GM12878 (cell line): ENCODE results near the gene RASL10A. TPM values are rescaled to one million over a fixed set of nuclear protein-coding genes. Genes with fewer than 3 reads are reported as not detected.

Source experiments
- ATF2 ChIP-seq: IDR thresholded peaks from 2 replicates; pipeline ENCODE4 v1.6.1; 2012; ENCODE audit warnings: low read length, inconsistent platforms
- BMI1 ChIP-seq: fragments of 450-650 bp; IDR thresholded peaks from 2 replicates; pipeline ENCODE4 v1.6.1; 2016; ENCODE audit warnings: mild to moderate bottlenecking, moderate library complexity, borderline replicate concordance
- BRCA1 ChIP-seq: IDR thresholded peaks from 2 replicates; pipeline ENCODE4 v1.6.1; 2011; ENCODE audit warnings: low read depth, low read length, improper control_type of control experiment
- ETV6 ChIP-seq, 2 experiments: fragments of 450-650 bp in 1 of 2; IDR thresholded peaks in 1 of 2; conservative IDR thresholded peaks in 1 of 2; 2 replicates each; pipeline ENCODE4 v1.6.1; 2014; ENCODE audit warnings: antibody characterized with exemption in 1 of 2, borderline replicate concordance in 1 of 2, low read depth in 1 of 2, mild to moderate bottlenecking in 1 of 2, moderate library complexity in 1 of 2
- HDGF ChIP-seq: fragments of 450-650 bp; IDR thresholded peaks from 2 replicates; pipeline ENCODE4 v1.6.1; 2016; ENCODE audit warnings: antibody characterized with exemption
- IKZF2 ChIP-seq, 2 experiments: fragments of 450-650 bp; IDR thresholded peaks; 2 replicates each; pipeline ENCODE4 v1.6.1; 2017; ENCODE audit warnings: mild to moderate bottlenecking in 2 of 2, moderate library complexity in 2 of 2
- NFYB ChIP-seq: IDR thresholded peaks from 2 replicates; pipeline ENCODE4 v1.6.1; 2011; ENCODE audit warnings: low read depth, mild to moderate bottlenecking, low read length, improper control_type of control experiment, moderate library complexity; ENCODE audit not compliant: insufficient read depth
- SMAD5 ChIP-seq: IDR thresholded peaks from 2 replicates; pipeline ENCODE4 v1.6.1; 2016; ENCODE audit warnings: antibody characterized with exemption, low read depth
- SPI1 ChIP-seq: IDR thresholded peaks from 2 replicates; pipeline ENCODE4 v1.6.1; 2011; ENCODE audit warnings: low read depth, mild to moderate bottlenecking, low read length, moderate library complexity, borderline replicate concordance; ENCODE audit not compliant: insufficient read depth
- TAF1 ChIP-seq: IDR thresholded peaks from 2 replicates; pipeline ENCODE4 v1.6.1; 2011; ENCODE audit warnings: mild to moderate bottlenecking, low read depth, low read length, borderline replicate concordance
- TCF7 ChIP-seq: IDR thresholded peaks from 2 replicates; pipeline ENCODE4 v1.6.1; 2014; ENCODE audit warnings: antibody characterized with exemption, borderline replicate concordance
- USF2 ChIP-seq: IDR thresholded peaks from 2 replicates; pipeline ENCODE4 v1.6.1; 2011; ENCODE audit warnings: low read depth, low read length, improper control_type of control experiment, borderline replicate concordance
- ZNF687 ChIP-seq: fragments of 450-650 bp; IDR thresholded peaks from 2 replicates; pipeline ENCODE4 v1.6.1; 2017; ENCODE audit warnings: mild to moderate bottlenecking, moderate library complexity
- ZSCAN29 ChIP-seq: fragments of 450-650 bp; IDR thresholded peaks from 2 replicates; pipeline ENCODE4 v1.6.1; 2017; ENCODE audit warnings: mild to moderate bottlenecking, moderate library complexity
- polyA plus RNA-seq, 11 experiments: library from polyadenylated mRNA; depleted of rRNA in 4 of 11; unstranded in 6 of 11; stranded (reverse) in 5 of 11; fragments of >200 nt; fragmentation: Nextera tagmentation in 4 of 11; fragmentation: Illumina TruSeq in 1 of 11; extraction: Ambion mirVana in 4 of 11; extraction: Trizol in 1 of 11; gene quantifications; 1 replicate in 1 of 11; 2 replicates in 10 of 11; pipeline versions ENCODE4 v1.2.1 to v1.2.3, GENCODE V29; 2011 to 2016; ENCODE audit warnings: inconsistent platforms in 2 of 11, missing spikeins in 2 of 11, low read depth in 1 of 11
- total RNA-seq, 4 experiments: library from RNA; depleted of rRNA in 3 of 4; stranded (reverse); fragments of >200 nt in 3 of 4; fragmentation: Illumina TruSeq in 1 of 4; extraction: Trizol in 1 of 4; gene quantifications; 2 replicates each; pipeline versions ENCODE4 v1.2.1 to v1.2.3, GENCODE V29; 2013 to 2021
- TF ChIP-seq, protein P1 (sequence below): fragments of 450-650 bp; IDR thresholded peaks from 2 replicates; pipeline ENCODE4 v1.6.1; 2018; ENCODE audit warnings: borderline replicate concordance, mild to moderate bottlenecking; ENCODE audit not compliant: partially characterized antibody
- TF ChIP-seq, protein P2 (sequence below): fragments of 450-650 bp; IDR thresholded peaks from 2 replicates; pipeline ENCODE4 v1.6.1; 2014; ENCODE audit warnings: mild to moderate bottlenecking

Gene RASL10A
- total and polyA plus RNA-seq, 10 of the 15 experiments (the other 5 are each of a cell fraction or from before 2014, with no cell fraction given): 0.12 to 0.46 (median 0.21) TPM; not detected in 6

- no peak for TF ChIP-seq ZNF687
- no peak for TF ChIP-seq BMI1
- TF ChIP-seq ATF2: no peak
- no peak for TF ChIP-seq HDGF
- no peak for TF ChIP-seq ETV6 (conservative IDR thresholded peaks at IDR 0.05 in 1 of 2, IDR thresholded peaks at IDR 0.05 in 1 of 2; ENCODE audit: borderline replicate concordance in 1 of 2, low read depth in 1 of 2)
- no peak for TF ChIP-seq SMAD5
- TF ChIP-seq USF2: no peak
- no peak for TF ChIP-seq TAF1
- TF ChIP-seq NFYB: no peak
- peak in 1 of 2 experiments; percentile 57; a peak in 2 of 4 replicates for TF ChIP-seq IKZF2 (IDR thresholded peaks at IDR 0.05)
- peak; percentile 52; the same call in 1 of the 2 replicates for TF ChIP-seq SPI1
- TF ChIP-seq, protein P1, sequence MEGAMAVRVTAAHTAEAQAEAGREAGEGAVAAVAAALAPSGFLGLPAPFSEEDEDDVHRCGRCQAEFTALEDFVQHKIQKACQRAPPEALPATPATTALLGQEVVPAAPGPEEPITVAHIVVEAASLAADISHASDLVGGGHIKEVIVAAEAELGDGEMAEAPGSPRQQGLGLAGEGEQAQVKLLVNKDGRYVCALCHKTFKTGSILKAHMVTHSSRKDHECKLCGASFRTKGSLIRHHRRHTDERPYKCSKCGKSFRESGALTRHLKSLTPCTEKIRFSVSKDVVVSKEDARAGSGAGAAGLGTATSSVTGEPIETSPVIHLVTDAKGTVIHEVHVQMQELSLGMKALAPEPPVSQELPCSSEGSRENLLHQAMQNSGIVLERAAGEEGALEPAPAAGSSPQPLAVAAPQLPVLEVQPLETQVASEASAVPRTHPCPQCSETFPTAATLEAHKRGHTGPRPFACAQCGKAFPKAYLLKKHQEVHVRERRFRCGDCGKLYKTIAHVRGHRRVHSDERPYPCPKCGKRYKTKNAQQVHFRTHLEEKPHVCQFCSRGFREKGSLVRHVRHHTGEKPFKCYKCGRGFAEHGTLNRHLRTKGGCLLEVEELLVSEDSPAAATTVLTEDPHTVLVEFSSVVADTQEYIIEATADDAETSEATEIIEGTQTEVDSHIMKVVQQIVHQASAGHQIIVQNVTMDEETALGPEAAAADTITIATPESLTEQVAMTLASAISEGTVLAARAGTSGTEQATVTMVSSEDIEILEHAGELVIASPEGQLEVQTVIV: no peak
- TF ChIP-seq TCF7: no peak
- TF ChIP-seq, protein P2, sequence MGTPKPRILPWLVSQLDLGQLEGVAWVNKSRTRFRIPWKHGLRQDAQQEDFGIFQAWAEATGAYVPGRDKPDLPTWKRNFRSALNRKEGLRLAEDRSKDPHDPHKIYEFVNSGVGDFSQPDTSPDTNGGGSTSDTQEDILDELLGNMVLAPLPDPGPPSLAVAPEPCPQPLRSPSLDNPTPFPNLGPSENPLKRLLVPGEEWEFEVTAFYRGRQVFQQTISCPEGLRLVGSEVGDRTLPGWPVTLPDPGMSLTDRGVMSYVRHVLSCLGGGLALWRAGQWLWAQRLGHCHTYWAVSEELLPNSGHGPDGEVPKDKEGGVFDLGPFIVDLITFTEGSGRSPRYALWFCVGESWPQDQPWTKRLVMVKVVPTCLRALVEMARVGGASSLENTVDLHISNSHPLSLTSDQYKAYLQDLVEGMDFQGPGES: no peak
- no peak for TF ChIP-seq BRCA1
- no peak for TF ChIP-seq ZSCAN29
Measured at GRCh38 chr22:29288837-29289236, 26.7 kb downstream of the RASL10A start (continued).
